ENCODE data around the gene OPCML. TPM values are rescaled to one million over a fixed set of nuclear protein-coding genes. Genes with fewer than 3 reads are reported as not detected.

The OPCML gene
- polyA plus RNA-seq, 1 donor from 2014 or later = 11.6 TPM

GRCh38 chr11:133390803-133391202, 141.5 kb downstream of the OPCML start:
- no peak for TF ChIP-seq MXI1 (conservative IDR thresholded peaks at IDR 0.05; ENCODE audit: poor library complexity, severe bottlenecking)
- TF ChIP-seq SMC3 (conservative IDR thresholded peaks at IDR 0.05; ENCODE audit: poor library complexity) = no peak
- no peak for TF ChIP-seq EP300 (conservative IDR thresholded peaks at IDR 0.05; ENCODE audit: poor library complexity, severe bottlenecking)
- TF ChIP-seq RAD21 (conservative IDR thresholded peaks at IDR 0.05) = no peak
- no peak for TF ChIP-seq EZH2 (IDR thresholded peaks at IDR 0.05; ENCODE audit: borderline replicate concordance, insufficient read depth, low read length, poor library complexity, severe bottlenecking)
- TF ChIP-seq, protein P1, sequence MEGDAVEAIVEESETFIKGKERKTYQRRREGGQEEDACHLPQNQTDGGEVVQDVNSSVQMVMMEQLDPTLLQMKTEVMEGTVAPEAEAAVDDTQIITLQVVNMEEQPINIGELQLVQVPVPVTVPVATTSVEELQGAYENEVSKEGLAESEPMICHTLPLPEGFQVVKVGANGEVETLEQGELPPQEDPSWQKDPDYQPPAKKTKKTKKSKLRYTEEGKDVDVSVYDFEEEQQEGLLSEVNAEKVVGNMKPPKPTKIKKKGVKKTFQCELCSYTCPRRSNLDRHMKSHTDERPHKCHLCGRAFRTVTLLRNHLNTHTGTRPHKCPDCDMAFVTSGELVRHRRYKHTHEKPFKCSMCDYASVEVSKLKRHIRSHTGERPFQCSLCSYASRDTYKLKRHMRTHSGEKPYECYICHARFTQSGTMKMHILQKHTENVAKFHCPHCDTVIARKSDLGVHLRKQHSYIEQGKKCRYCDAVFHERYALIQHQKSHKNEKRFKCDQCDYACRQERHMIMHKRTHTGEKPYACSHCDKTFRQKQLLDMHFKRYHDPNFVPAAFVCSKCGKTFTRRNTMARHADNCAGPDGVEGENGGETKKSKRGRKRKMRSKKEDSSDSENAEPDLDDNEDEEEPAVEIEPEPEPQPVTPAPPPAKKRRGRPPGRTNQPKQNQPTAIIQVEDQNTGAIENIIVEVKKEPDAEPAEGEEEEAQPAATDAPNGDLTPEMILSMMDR (IDR thresholded peaks at IDR 0.05; ENCODE audit: poor library complexity, severe bottlenecking) = no peak
- TF ChIP-seq POLR2AphosphoS5 (IDR thresholded peaks at IDR 0.05) = no peak
- no peak for TF ChIP-seq TAF1 (IDR thresholded peaks at IDR 0.05; ENCODE audit: low read depth)
- TF ChIP-seq REST (IDR thresholded peaks at IDR 0.05; ENCODE audit: borderline replicate concordance) = no peak
- no peak overlapping the region for H3K4me2 ChIP-seq (ENCODE audit: low read length)
- no peak overlapping the region for H2AFZ ChIP-seq (ENCODE audit: low read depth, low read length)

DNA sequence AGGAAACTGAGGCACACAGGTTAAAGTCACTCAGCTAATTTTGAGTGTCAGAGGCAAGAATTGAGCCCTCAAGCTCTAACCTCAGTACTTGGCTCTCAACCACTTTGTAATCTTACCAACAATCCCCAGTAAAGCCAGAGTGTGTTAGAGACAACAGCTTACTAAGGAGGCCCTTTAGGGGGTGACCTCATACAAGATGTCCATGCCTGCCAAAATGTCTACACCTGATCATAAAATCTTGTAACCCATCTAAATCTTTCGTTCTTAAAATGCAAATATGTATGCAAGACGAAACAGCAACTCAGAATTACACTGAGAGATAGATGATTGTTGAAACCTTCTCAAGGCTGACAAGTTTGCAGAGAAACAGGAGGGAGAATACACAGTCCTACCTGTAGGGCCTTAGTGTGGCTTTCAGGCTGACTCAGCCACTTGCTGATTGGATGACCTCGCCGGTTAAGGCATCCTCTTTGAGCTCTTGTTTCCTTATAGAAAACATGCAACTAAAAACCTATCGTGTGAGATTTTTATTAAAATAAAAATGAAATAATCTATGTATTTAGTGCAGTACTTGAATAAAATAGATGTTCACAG, 143.2 kb downstream of the OPCML start:
- Histone ChIP-seq H3K79me2 (replicated peaks; ENCODE audit: insufficient read depth, low read length) (no peaks in the 10 kb centered on the region), H3K27me3 (ENCODE audit: insufficient read depth, low read depth, low read length) (no peaks in the 10 kb centered on the region), H3K4me3 (ENCODE audit: low read length) (no peak overlapping the region), H3K4me2 (ENCODE audit: low read length) (no peak overlapping the region), H3K9me3 (ENCODE audit: low read length) (no peaks in the 10 kb centered on the region), H3F3A (ENCODE audit: insufficient read depth, low read length, poor library complexity, severe bottlenecking) (no peaks in the 10 kb centered on the region), H3K9me2 (ENCODE audit: insufficient read depth, low read length) (no peaks in the 10 kb centered on the region), H2AFZ (ENCODE audit: low read depth, low read length) (no peak overlapping the region), H3K27ac (ENCODE audit: low read length) (no peak overlapping the region), H4K20me1 (ENCODE audit: insufficient read depth) (no peaks in the 10 kb centered on the region), H3K9ac (ENCODE audit: low read length) (no peak overlapping the region), H3K36me3 (ENCODE audit: insufficient read depth, low read length) (no peaks in the 10 kb centered on the region)
- TF ChIP-seq EZH2 (IDR thresholded peaks at IDR 0.05; ENCODE audit: borderline replicate concordance, insufficient read depth, low read length, poor library complexity, severe bottlenecking) (no peak), REST (IDR thresholded peaks at IDR 0.05; ENCODE audit: borderline replicate concordance) (no peak), MXI1 (conservative IDR thresholded peaks at IDR 0.05; ENCODE audit: poor library complexity, severe bottlenecking) (no peak), RAD21 (conservative IDR thresholded peaks at IDR 0.05) (no peak), POLR2AphosphoS5 (IDR thresholded peaks at IDR 0.05) (no peak), SMC3 (conservative IDR thresholded peaks at IDR 0.05; ENCODE audit: poor library complexity) (no peak)

More at GRCh38 chr11:133390803-133391202, 141.5 kb downstream of the OPCML start:
- H3K79me2 ChIP-seq (replicated peaks; ENCODE audit: insufficient read depth, low read length) = no peaks in the 10 kb centered on the region
- no peaks in the 10 kb centered on the region for H4K20me1 ChIP-seq (ENCODE audit: insufficient read depth)
- H3K9ac ChIP-seq (ENCODE audit: low read length) = no peak overlapping the region
- no peaks in the 10 kb centered on the region for H3K9me2 ChIP-seq (ENCODE audit: insufficient read depth, low read length)
- H3K36me3 ChIP-seq (ENCODE audit: insufficient read depth, low read length) = no peaks in the 10 kb centered on the region
- H3F3A ChIP-seq (ENCODE audit: insufficient read depth, low read length, poor library complexity, severe bottlenecking) = no peaks in the 10 kb centered on the region
- no peaks in the 10 kb centered on the region for H3K27me3 ChIP-seq (ENCODE audit: insufficient read depth, low read depth, low read length)
- no peak overlapping the region for H3K4me3 ChIP-seq (ENCODE audit: low read length)
- H3K27ac ChIP-seq (ENCODE audit: low read length) = no peak overlapping the region
- no peaks in the 10 kb centered on the region for H3K9me3 ChIP-seq (ENCODE audit: low read length)
